ENCODE measurements around the gene CTTNBP2.

DNA sequence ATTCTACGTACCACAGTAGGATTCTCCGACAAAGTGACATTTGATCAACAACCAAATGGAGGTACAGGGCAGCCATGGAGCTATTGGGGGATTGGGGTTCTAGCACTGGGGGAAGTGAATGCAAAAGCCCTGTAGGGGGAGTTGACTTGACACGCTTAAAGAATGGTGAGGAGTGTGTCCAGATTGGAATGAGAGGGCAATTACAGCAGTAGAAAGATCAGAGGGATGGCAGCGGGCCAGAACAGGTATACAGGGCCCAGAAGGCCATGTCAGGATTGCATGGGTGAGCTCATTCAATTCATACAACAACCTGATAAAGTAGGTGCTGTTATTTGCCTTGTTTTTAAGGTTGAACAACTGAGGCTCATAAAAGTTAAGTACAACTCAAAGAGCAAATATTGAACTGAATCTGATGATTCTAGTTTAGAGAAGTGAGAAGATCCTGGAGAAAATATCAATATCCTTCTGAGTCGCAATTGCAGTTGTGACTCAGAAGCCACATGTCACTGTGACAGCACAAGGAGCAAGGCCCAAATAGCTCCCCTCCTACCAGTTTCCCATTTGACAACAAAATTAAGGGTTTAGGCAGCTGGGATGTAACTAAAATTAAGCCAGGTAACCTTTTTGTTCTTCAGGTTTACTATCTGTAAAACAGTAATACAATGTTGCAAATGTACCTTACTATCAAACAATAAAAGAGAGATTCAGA is 28.0 kb upstream of the CTTNBP2 start:
- no peak for TF ChIP-seq EP300 (IDR thresholded peaks at IDR 0.05)
- no peak for TF ChIP-seq CTCF (IDR thresholded peaks at IDR 0.05)
- no peak for TF ChIP-seq POLR2AphosphoS5 (IDR thresholded peaks at IDR 0.05)
- TF ChIP-seq POLR2A (IDR thresholded peaks at IDR 0.05) = no peak
